T-helper 9 cell (primary cell): Measurements from ENCODE around the gene TCF7L1.
"Not testable (repeated sequence)": the region's sequence is repeated elsewhere in the genome, so short reads cannot be mapped to it uniquely, and the experiment has no call there.

Experiments used
- DNase-seq: peaks from one replicate; pipeline ENCODE4 v3.0.0-alpha.2; 2020

TCF7L1 gene

GRCh38 chr2:85185431-85185940, 52.3 kb downstream of the TCF7L1 start:
- DNase-seq, result no peak

GRCh38 chr2:85187069-85187468, 53.9 kb downstream of the TCF7L1 start:
- no peak for DNase-seq

- no peak for DNase-seq
These were observed 55.7 kb downstream of the TCF7L1 start for GRCh38 chr2:85188852-85189251.

- no peak for DNase-seq
These were observed 56.5 kb downstream of the TCF7L1 start for GRCh38 chr2:85189606-85190270.

GRCh38 chr2:85191157-85191556, 58.0 kb downstream of the TCF7L1 start:
- DNase-seq, result no peak

- DNase-seq, result no peak
These were observed 61.7 kb downstream of the TCF7L1 start for GRCh38 chr2:85194780-85195480.

GRCh38 chr2:85195956-85196355, 62.8 kb downstream of the TCF7L1 start:
- DNase-seq, result no peak

- no peak for DNase-seq
These were observed 66.5 kb downstream of the TCF7L1 start for GRCh38 chr2:85199698-85200097.

GRCh38 chr2:85209887-85210286, 76.7 kb downstream of the TCF7L1 start:
- no peak for DNase-seq

GRCh38 chr2:85210511-85210910, 77.3 kb downstream of the TCF7L1 start:
- no peak for DNase-seq

GRCh38 chr2:85211606-85212005, 78.4 kb downstream of the TCF7L1 start:
- not testable (repeated sequence) for DNase-seq

GRCh38 chr2:85212841-85213240, 79.6 kb downstream of the TCF7L1 start:
- no peak for DNase-seq

GRCh38 chr2:85213404-85213803, 80.2 kb downstream of the TCF7L1 start:
- DNase-seq, result no peak

- DNase-seq, result no peak
These were observed 80.8 kb downstream of the TCF7L1 start for GRCh38 chr2:85213901-85214512.

GRCh38 chr2:85215081-85215447, 81.9 kb downstream of the TCF7L1 start:
- DNase-seq, result no peak

GRCh38 chr2:85215448-85216401, 82.5 kb downstream of the TCF7L1 start:
- DNase-seq, result no peak

- DNase-seq, result no peak
These were observed 83.7 kb downstream of the TCF7L1 start for GRCh38 chr2:85216927-85217326.

- DNase-seq, result no peak
These were observed 88.0 kb downstream of the TCF7L1 start for GRCh38 chr2:85221067-85221691.

GRCh38 chr2:85222792-85223191, 89.6 kb downstream of the TCF7L1 start:
- no peak for DNase-seq

GRCh38 chr2:85226783-85227182, 93.6 kb downstream of the TCF7L1 start:
- DNase-seq, result no peak

GRCh38 chr2:85230679-85231467, 97.7 kb downstream of the TCF7L1 start:
- DNase-seq, result no peak

GRCh38 chr2:85231468-85231805, 98.2 kb downstream of the TCF7L1 start:
- no peak for DNase-seq
